GM11168 (cell line): ENCODE data around the gene FOXP1.
"Not testable (repeated sequence)": the region's sequence is repeated elsewhere in the genome, so short reads cannot be mapped to it uniquely, and the experiment has no call there.

ENCODE experiments used
- in situ Hi-C: fragments of 300-500 bp; cut with MboI; formaldehyde crosslinking; loops from one replicate; pipeline ENCODE4 v1.12.0; 2022; ENCODE audit warnings: low sequenced_read_pairs; ENCODE audit not compliant: unreplicated experiment

The FOXP1 gene

GRCh38 chr3:71360180-71360579 lies 223.3 kb downstream of the FOXP1 start:
- in situ Hi-C loops, result no loop called here

- in situ Hi-C loops, result no loop called here
Measured at GRCh38 chr3:71358243-71358642, 225.3 kb downstream of the FOXP1 start.

GRCh38 chr3:71356265-71356664 lies 227.3 kb downstream of the FOXP1 start:
- in situ Hi-C loops, result no loop called here

GRCh38 chr3:71355862-71356261 lies 227.7 kb downstream of the FOXP1 start:
- in situ Hi-C loops, result no loop called here

- in situ Hi-C loops, result no loop called here
Measured at GRCh38 chr3:71355037-71355436, 228.5 kb downstream of the FOXP1 start.

GRCh38 chr3:71351403-71352149 lies 232.0 kb downstream of the FOXP1 start:
- in situ Hi-C loops, result no loop called here

GRCh38 chr3:71350998-71351397 lies 232.5 kb downstream of the FOXP1 start:
- in situ Hi-C loops, result no loop called here

- in situ Hi-C loops, result no loop called here
Measured at GRCh38 chr3:71348831-71349230, 234.7 kb downstream of the FOXP1 start.

GRCh38 chr3:71348001-71348632 lies 235.4 kb downstream of the FOXP1 start:
- in situ Hi-C loops, result no loop called here

GRCh38 chr3:71346061-71346460 lies 237.5 kb downstream of the FOXP1 start:
- in situ Hi-C loops, result no loop called here

GRCh38 chr3:71345429-71346040 lies 238.0 kb downstream of the FOXP1 start:
- in situ Hi-C loops, result no loop called here

- in situ Hi-C loops, result no loop called here
Measured at GRCh38 chr3:71341721-71342120, 241.8 kb downstream of the FOXP1 start.

GRCh38 chr3:71339049-71339448 lies 244.5 kb downstream of the FOXP1 start:
- in situ Hi-C loops, result no loop called here

GRCh38 chr3:71332813-71333212 lies 250.7 kb downstream of the FOXP1 start:
- in situ Hi-C loops, result no loop called here

GRCh38 chr3:71330909-71331308 lies 252.6 kb downstream of the FOXP1 start:
- in situ Hi-C loops, result no loop called here

- in situ Hi-C loops, result no loop called here
Measured at GRCh38 chr3:71330505-71330904, 253.0 kb downstream of the FOXP1 start.

GRCh38 chr3:71329817-71330216 lies 253.7 kb downstream of the FOXP1 start:
- in situ Hi-C loops, result no loop called here

GRCh38 chr3:71328926-71329325 lies 254.6 kb downstream of the FOXP1 start:
- in situ Hi-C loops, result no loop called here

GRCh38 chr3:71327936-71328335 lies 255.6 kb downstream of the FOXP1 start:
- in situ Hi-C loops, result no loop called here

GRCh38 chr3:71325715-71326114 lies 257.8 kb downstream of the FOXP1 start:
- in situ Hi-C loops, result no loop called here

GRCh38 chr3:71324224-71324623 lies 259.3 kb downstream of the FOXP1 start:
- in situ Hi-C loops, result not testable (repeated sequence)

GRCh38 chr3:71323558-71323957 lies 260.0 kb downstream of the FOXP1 start:
- in situ Hi-C loops, result no loop called here
